IMR-90 (cell line): ENCODE data around the gene TCEAL1.

ENCODE experiments used
- CTCF ChIP-seq: conservative IDR thresholded peaks from 2 replicates; pipeline ENCODE4 v1.5.1; 2012; ENCODE audit warnings: mild to moderate bottlenecking, low read depth, low read length, improper control_type of control experiment
- USF2 ChIP-seq: fragments of 150-350 bp; IDR thresholded peaks from 2 replicates; pipeline ENCODE4 v1.6.1; 2017; ENCODE audit warnings: mild to moderate bottlenecking, antibody characterized with exemption, low read length, low read depth

GRCh38 chrX:103631145-103631544 lies 2.4 kb downstream of the TCEAL1 start:
- no peak for TF ChIP-seq CTCF
- no peak for TF ChIP-seq USF2
